WI38 (cell line): Measurements from ENCODE around the gene PDE11A.

Experiments
- H3K4me3 ChIP-seq: 2 replicates; pipeline ENCODE4 v1.5.1; 2011; ENCODE audit warnings: low read depth, mild to moderate bottlenecking, control low read depth, low read length
- TF ChIP-seq, protein P1 (sequence below): IDR thresholded peaks from 2 replicates; pipeline ENCODE4 v1.5.1; 2012; ENCODE audit warnings: low read depth, mild to moderate bottlenecking, control low read depth, low read length

PDE11A gene

DNA sequence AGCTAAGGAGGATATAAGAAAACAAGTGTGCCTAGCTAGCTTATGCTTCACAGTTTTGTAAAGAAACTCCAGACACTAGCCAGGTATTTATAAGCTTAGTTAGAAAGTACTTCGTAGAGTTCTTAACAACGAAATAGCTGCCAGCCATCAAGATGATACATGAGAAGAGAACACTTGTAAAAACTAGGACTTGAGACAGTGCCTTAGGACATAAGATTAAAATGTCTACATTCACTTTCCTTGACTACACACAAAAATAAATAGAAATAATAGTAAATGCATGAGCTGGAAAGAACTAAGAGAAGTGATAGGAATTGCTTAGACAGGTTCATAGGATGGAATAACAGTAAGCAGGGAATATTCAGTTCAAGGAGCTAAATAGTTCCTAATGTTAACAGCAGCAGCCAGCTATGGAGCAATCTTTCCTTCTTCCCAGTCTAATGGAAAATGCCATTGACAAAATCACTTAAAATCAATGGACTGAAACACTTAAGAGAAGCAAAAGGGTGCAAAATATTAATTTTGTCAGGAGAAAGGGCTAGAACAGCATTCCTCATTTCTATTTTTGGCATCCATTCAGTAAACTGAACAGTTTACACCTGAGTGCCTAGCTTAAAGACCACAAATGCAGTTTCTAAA lies 186.6 kb downstream of the PDE11A start:
- no peak overlapping the region for H3K4me3 ChIP-seq
- TF ChIP-seq, protein P1, sequence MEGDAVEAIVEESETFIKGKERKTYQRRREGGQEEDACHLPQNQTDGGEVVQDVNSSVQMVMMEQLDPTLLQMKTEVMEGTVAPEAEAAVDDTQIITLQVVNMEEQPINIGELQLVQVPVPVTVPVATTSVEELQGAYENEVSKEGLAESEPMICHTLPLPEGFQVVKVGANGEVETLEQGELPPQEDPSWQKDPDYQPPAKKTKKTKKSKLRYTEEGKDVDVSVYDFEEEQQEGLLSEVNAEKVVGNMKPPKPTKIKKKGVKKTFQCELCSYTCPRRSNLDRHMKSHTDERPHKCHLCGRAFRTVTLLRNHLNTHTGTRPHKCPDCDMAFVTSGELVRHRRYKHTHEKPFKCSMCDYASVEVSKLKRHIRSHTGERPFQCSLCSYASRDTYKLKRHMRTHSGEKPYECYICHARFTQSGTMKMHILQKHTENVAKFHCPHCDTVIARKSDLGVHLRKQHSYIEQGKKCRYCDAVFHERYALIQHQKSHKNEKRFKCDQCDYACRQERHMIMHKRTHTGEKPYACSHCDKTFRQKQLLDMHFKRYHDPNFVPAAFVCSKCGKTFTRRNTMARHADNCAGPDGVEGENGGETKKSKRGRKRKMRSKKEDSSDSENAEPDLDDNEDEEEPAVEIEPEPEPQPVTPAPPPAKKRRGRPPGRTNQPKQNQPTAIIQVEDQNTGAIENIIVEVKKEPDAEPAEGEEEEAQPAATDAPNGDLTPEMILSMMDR = no peak

DNA sequence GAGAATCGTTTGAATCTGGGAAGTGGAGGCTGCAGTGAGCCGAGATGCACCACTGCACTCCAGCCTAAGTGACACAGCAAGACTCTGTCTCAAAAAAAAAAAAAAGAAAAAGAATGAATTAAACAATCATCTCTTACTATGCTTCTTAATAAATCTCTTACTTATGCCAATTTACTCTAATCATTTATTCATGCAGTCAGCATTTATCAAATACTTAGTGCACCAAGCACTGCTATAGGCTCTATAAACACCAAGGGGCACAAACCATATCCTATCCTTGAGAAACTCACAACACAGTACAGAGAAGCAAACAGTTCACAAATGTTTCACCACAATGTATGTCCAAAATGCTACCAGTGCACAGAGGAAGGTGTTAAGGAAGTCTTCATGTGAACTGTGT lies 189.4 kb downstream of the PDE11A start:
- TF ChIP-seq, protein P1 = no peak
- no peak overlapping the region for H3K4me3 ChIP-seq

DNA sequence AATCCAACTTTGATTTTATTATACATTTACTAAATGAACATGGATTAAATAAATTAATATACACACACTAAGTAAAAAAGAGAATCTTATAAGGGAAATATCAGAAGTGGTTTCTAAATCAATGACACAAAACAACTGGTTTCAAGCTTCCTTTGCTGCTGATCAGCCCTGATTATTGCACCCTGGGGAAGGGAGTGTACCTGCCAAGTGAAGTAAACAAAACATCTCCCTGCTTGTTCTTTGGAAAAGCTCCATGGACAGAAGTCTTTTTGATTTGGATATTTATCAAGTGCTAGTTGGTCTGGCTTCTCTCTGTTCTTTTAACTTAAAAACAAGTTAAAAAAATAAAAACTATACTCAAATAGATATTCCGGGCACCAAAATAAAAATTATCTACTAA lies 190.1 kb downstream of the PDE11A start:
- H3K4me3 ChIP-seq = no peak overlapping the region
- TF ChIP-seq, protein P1 = no peak

DNA sequence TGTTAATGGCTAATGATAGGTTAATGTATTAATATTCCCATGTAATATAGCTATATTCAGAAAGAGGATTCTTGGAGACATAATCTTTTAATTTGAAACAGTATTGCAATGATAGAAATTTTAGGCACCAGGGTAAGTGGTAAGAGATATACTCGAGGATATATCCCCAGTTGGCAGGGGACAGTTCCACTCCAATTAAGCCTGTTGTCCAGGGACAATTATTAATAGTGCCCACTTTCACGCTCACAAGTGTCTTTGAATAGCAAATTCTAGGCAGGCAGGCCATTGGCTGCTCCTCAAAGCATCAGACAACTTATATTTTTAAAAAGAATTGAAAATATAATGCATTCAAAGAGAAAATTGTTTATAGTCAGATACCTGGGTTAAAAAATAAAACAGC lies 190.7 kb downstream of the PDE11A start:
- no peak overlapping the region for H3K4me3 ChIP-seq
- TF ChIP-seq, protein P1 = no peak

DNA sequence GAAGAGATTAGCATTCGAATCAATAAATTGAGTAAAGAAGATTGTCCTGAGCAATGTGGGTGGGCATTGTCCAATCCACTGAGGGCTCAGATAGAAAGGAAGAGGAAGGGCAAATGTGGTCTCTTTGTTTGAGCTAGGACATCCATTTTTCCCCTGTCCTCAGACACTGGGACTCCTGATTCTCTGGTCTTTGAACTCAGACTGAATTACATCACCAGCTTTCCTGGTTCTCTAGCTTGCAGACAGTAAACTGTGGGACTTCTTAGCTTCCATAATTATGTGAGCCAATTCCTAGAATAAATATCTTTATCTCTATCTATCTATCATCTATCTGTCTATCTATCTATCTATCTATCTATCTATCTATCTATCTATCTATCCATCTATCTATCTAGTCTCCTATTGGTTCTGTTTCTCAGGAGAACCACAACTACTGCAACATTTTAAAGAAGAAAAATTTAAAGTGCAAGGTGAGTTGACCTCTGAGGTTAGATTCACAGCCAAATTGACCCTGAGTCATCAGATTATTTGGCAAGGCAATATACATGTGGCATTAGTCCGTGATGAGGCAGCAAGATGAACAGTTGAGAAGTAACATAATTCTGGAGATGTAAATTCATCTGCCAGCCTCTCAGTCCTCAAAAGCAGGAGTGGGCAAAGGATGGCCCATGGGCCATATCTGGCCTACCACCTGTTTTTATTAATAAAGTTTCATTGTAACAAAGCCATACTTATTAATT lies 191.4 kb downstream of the PDE11A start:
- no peak overlapping the region for H3K4me3 ChIP-seq
- TF ChIP-seq, protein P1 = no peak

DNA sequence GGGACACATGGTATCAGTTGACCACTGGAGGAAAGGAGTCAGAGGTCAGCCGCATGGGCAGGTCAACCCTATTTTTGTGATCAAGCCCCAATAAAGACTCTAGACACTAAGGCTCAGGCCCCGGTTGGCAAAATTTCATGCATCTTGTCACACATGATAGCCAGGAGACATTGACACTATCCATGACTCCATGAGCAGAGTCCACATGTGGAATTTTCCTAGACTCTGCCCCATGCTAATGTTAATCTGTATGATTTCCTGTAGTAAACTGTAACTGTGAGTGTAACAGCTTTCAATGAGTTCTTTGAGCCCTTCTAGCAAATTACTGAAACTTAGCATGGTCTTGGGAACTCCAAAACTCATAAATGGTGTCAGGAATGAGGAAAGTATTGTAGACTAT lies 192.3 kb downstream of the PDE11A start:
- TF ChIP-seq, protein P1 = no peak

DNA sequence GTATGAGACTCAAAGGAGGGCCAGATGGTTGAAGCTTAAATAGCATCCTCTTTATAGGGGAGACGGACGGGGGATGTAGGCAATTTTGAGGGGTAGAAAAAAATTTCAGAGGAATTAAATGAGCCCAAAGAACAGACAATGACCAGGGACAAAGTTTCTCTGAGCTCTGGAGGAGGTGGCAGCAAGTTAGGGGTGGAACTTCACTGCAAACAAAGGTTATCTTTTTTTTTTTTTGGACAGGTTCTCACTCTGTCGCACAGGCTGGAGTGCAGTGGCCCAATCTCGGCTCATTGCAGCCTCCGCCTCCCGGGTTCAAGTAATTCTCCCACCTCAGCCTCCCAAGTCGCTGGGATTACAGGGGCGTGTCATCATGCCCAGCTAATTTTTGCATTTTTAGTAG lies 195.6 kb downstream of the PDE11A start:
- no peak overlapping the region for H3K4me3 ChIP-seq
- TF ChIP-seq, protein P1 = no peak

More for the DNA sequence above, 192.3 kb downstream of the PDE11A start:
- H3K4me3 ChIP-seq = no peak overlapping the region
